Glutamatergic neuron (in vitro differentiated cells): ENCODE results near the gene LRRC19. TPM values are rescaled to one million over a fixed set of nuclear protein-coding genes. Genes with fewer than 3 reads are reported as not detected.

Experiments used
- DNase-seq: peaks from one replicate; pipeline ENCODE4 v3.0.0; 2022
- H3K27ac Mint-ChIP-seq: one replicate; pipeline ENCODE4 v1.8.0; 2020; ENCODE audit warnings: mild to moderate bottlenecking, mixed read lengths, inconsistent platforms; ENCODE audit not compliant: unreplicated experiment
- H3K27me3 Mint-ChIP-seq: one replicate; pipeline ENCODE4 v1.8.0; 2020; ENCODE audit warnings: mild to moderate bottlenecking, moderate library complexity, mixed read lengths, inconsistent platforms; ENCODE audit not compliant: unreplicated experiment
- H3K36me3 Mint-ChIP-seq: one replicate; pipeline ENCODE4 v1.8.0; 2020; ENCODE audit warnings: mild to moderate bottlenecking, mixed read lengths, inconsistent platforms; ENCODE audit not compliant: unreplicated experiment
- H3K4me1 Mint-ChIP-seq: one replicate; pipeline ENCODE4 v1.8.0; 2020; ENCODE audit warnings: mild to moderate bottlenecking, low read depth, mixed read lengths, inconsistent platforms; ENCODE audit not compliant: unreplicated experiment
- H3K4me3 Mint-ChIP-seq: one replicate; pipeline ENCODE4 v1.8.0; 2020; ENCODE audit warnings: mild to moderate bottlenecking, mixed read lengths, inconsistent platforms; ENCODE audit not compliant: unreplicated experiment
- H3K9me3 Mint-ChIP-seq: one replicate; pipeline ENCODE4 v1.8.0; 2020; ENCODE audit warnings: mild to moderate bottlenecking, moderate library complexity, mixed read lengths, inconsistent platforms; ENCODE audit not compliant: unreplicated experiment
- total RNA-seq: library from RNA; stranded (reverse); fragmentation: NEBNext Ultra II Directional; extraction: Animal tissue kit (Norgen Biotek cat#: 25700); gene quantifications from one replicate; pipeline ENCODE4 v1.2.1, GENCODE V29; 2021; ENCODE audit not compliant: unreplicated experiment
- TF ChIP-seq, protein P1 (sequence below): fragments of 200-600 bp; sonication (generic); IDR thresholded peaks from one replicate; pipeline ENCODE4 v1.5.0; 2021; ENCODE audit not compliant: partially characterized antibody, unreplicated experiment

LRRC19 gene
- total RNA-seq, 1 donor from 2014 or later = not detected

DNA sequence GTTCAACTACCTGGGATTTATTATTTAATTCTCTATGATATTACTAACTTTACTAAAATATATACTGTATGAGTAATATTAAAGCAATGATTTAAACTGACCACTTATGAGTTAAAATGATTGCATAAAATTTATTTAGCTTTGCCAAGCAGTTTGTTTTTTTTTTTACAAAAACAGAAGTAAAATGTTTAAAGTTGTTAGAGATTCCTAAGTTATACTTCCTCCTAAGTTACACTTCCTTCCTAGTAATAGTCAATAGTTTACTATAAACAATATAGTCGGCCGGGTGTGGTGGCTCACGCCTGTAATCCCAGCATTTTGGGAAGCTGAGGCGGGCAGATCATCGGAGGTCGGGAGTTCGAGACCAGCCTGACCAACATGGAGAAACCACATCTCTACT, 23.7 kb upstream of the LRRC19 start:
- Mint-ChIP-seq H3K4me3 (no peak overlapping the region), H3K4me1 (no peaks in the 10 kb centered on the region), H3K27me3 (peaks cover 2% of the 10 kb centered on the region), H3K27ac (no peak overlapping the region), H3K9me3 (no peaks in the 10 kb centered on the region), H3K36me3 (peaks cover 6% of the 10 kb centered on the region)
- TF ChIP-seq, protein P1, sequence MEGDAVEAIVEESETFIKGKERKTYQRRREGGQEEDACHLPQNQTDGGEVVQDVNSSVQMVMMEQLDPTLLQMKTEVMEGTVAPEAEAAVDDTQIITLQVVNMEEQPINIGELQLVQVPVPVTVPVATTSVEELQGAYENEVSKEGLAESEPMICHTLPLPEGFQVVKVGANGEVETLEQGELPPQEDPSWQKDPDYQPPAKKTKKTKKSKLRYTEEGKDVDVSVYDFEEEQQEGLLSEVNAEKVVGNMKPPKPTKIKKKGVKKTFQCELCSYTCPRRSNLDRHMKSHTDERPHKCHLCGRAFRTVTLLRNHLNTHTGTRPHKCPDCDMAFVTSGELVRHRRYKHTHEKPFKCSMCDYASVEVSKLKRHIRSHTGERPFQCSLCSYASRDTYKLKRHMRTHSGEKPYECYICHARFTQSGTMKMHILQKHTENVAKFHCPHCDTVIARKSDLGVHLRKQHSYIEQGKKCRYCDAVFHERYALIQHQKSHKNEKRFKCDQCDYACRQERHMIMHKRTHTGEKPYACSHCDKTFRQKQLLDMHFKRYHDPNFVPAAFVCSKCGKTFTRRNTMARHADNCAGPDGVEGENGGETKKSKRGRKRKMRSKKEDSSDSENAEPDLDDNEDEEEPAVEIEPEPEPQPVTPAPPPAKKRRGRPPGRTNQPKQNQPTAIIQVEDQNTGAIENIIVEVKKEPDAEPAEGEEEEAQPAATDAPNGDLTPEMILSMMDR = no peak
- DNase-seq = no peak

DNA sequence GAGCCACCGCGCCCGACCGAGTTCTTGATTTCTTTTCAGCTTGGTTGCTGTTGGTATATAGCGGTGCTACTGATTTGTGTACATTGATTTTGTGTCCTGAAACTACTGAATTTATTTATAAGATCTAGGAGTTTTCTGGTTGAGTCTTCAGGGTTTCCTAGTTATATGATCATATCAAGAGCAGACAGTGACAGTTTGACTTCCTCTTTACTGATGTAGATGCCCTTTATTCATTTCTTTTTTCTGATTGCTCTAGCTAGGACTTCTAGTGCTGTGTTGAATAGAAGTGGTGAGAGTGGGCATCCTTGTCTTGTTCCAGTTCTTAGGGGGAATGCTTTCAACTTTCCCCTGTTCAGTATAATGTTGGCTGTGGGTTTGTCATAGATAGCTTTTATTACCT, 17.4 kb upstream of the LRRC19 start:
- Mint-ChIP-seq H3K27me3 (no peaks in the 10 kb centered on the region), H3K4me1 (no peaks in the 10 kb centered on the region), H3K9me3 (no peaks in the 10 kb centered on the region), H3K4me3 (no peak overlapping the region), H3K36me3 (peaks cover 10% of the 10 kb centered on the region), H3K27ac (no peak overlapping the region)
- TF ChIP-seq, protein P1 = no peak
- DNase-seq = no peak

DNA sequence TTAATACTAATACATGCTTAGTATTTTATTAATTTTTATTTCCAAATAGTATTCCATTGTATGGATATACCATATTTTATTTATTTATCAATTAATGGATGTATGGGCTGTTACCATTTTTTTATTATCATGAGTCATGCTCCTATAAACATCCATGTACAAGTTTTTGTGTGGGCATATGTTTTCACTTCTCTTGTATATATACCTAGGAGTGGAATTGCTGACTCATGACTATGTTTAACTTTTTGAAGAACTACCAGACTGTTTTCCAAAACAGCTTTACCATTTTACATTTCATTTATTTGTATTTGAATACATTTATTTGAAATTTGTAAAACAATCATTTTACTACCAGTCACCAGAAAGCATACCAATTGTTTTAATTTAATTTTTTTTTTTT, 14.1 kb upstream of the LRRC19 start:
- Mint-ChIP-seq H3K9me3 (no peaks in the 10 kb centered on the region), H3K4me3 (no peak overlapping the region), H3K27me3 (no peaks in the 10 kb centered on the region), H3K4me1 (no peaks in the 10 kb centered on the region), H3K36me3 (peaks cover 8% of the 10 kb centered on the region), H3K27ac (no peak overlapping the region)
- TF ChIP-seq, protein P1 = no peak
- DNase-seq = no peak

DNA sequence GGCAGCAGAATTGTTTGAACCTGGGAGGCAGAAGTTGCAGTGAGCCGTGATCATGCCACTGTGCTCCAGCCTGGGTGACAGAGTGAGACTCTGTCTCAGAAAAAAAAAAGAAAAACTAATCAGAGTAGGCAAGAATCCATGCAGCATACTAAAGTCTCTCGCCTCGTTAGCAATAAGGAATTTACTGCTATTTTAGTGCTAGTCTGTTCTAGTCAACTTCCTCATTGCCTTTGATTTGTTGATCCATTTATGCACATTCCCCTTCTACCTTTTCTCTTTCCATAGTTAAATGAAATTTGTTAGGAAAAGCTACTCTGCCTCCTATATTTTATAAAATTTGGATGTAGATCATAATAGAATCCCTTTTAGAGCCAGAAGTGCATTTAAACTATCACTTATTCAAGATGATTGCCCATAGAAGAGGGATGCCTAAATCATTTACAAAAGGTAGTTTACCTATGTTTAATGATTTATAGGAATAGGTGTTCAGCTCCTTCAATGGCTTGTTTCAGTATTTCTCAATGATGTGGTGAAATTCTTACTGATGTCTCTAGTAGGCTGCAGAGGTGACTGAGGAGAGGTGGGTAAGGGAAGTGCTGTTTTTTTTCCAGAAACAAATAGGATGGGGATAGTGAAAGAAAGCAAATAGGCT, 1.9 kb downstream of the LRRC19 start:
- H3K27me3 Mint-ChIP-seq = no peaks in the 10 kb centered on the region
- H3K36me3 Mint-ChIP-seq = no peaks in the 10 kb centered on the region
- H3K4me3 Mint-ChIP-seq = no peak overlapping the region
- TF ChIP-seq, protein P1 = no peak
- H3K27ac Mint-ChIP-seq = no peak overlapping the region
- H3K9me3 Mint-ChIP-seq = peaks cover 1% of the 10 kb centered on the region
- no peak for DNase-seq
- H3K4me1 Mint-ChIP-seq = no peaks in the 10 kb centered on the region

DNA sequence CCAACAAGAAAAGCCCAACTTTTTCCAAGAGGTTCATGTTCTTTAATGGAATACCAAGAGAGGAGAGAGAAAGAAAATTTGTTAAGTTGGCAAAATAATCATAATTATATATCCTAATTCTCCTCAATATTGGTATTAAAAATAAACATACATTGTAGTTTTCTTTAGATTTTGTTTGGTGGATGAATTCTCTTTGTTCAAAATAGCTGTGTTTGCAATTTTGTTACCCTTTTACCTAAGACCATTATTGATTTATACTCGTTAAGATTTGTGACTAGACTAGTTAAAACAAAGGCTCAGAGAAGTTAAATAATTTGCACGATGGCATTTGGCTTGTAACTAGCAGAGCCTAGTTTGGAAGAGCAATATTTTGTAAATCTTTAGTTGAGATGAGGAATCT, 9.7 kb downstream of the LRRC19 start:
- DNase-seq = no peak
- Mint-ChIP-seq H3K4me1 (no peaks in the 10 kb centered on the region), H3K9me3 (no peaks in the 10 kb centered on the region), H3K27ac (no peak overlapping the region), H3K27me3 (no peaks in the 10 kb centered on the region), H3K4me3 (no peak overlapping the region), H3K36me3 (no peaks in the 10 kb centered on the region)
- TF ChIP-seq, protein P1 = no peak
